DOHH2 (cell line): Measurements from ENCODE around the gene TEX48.

Experiments used
- CTCF ChIP-seq: fragments of 200-600 bp; sonication (generic); IDR thresholded peaks from one replicate; pipeline ENCODE4 v1.5.1; 2014; ENCODE audit warnings: antibody characterized with exemption, mild to moderate bottlenecking, low read depth, low read length; ENCODE audit not compliant: poor library complexity, severe bottlenecking
- EZH2phosphoT487 ChIP-seq: fragments of 200-600 bp; sonication (generic); IDR thresholded peaks from 2 replicates; pipeline ENCODE4 v1.6.1; 2017; ENCODE audit warnings: borderline replicate concordance, mild to moderate bottlenecking, antibody characterized with exemption, low read length, moderate library complexity, mixed read lengths

DNA sequence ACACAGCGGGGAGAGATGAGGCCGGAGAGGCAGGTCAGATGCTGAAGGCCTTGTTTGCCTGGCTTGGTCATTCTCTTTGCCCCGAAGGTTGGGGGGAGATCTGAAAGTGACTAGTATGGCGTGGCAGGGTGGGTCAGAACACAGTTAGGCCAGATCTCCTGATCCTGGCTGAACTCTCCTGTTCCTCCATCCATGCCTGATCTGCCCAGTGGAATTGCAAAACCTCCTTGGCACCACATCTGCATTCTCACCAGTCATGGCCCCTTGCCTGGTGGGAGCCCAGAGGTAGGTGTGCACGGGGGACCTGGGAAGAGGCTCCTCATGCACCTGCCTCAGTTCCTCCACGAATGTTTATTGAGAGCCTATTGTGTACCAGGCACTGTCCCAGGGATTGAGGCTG is 47.6 kb downstream of the TEX48 start:
- no peak for TF ChIP-seq CTCF
- TF ChIP-seq EZH2phosphoT487: no peak
